GM08714 (cell line): ENCODE data around the gene BCL11B.

Experiments used
- H3K4me3 ChIP-seq: fragments of 200-500 bp; sonication (Bioruptor generic); 2 replicates; pipeline ENCODE4 v1.5.1; 2014; ENCODE audit warnings: mild to moderate bottlenecking, low read length, inconsistent platforms
- ZNF274 ChIP-seq: IDR thresholded peaks from 2 replicates; pipeline ENCODE4 v1.6.1; 2012; ENCODE audit warnings: mild to moderate bottlenecking, low read depth, low read length

The BCL11B gene

DNA sequence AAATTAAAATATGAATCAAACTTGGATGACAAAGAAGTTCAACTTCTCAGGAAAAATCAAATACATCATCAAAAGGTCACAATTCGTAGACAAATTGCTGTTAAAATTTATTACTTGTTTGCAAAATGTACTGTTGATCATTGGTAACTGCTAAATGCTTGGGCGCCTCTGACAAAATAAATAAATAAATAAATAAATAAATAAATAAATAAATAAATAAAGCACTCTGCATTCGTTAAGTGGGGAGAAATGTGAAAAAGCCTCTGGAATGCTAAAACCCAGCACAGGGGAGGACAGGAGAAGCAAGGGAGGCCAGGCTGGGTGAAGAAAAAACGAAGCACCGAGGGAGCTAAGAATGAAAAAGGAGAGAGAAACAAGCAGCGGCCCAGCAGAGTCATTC lies 115.2 kb downstream of the BCL11B start:
- TF ChIP-seq ZNF274: no peak
- H3K4me3 ChIP-seq: no peak overlapping the region

GRCh38 chr14:99156090-99156425 lies 115.9 kb downstream of the BCL11B start:
- TF ChIP-seq ZNF274: no peak
- H3K4me3 ChIP-seq: no peak overlapping the region

- no peak overlapping the region for H3K4me3 ChIP-seq
- TF ChIP-seq ZNF274: no peak
Measured at GRCh38 chr14:99155173-99156089, 116.6 kb downstream of the BCL11B start.

GRCh38 chr14:99150236-99150635 lies 121.8 kb downstream of the BCL11B start:
- TF ChIP-seq ZNF274: no peak
- H3K4me3 ChIP-seq: no peak overlapping the region

- no peak overlapping the region for H3K4me3 ChIP-seq
- no peak for TF ChIP-seq ZNF274
Measured at GRCh38 chr14:99148861-99149610, 123.0 kb downstream of the BCL11B start.

DNA sequence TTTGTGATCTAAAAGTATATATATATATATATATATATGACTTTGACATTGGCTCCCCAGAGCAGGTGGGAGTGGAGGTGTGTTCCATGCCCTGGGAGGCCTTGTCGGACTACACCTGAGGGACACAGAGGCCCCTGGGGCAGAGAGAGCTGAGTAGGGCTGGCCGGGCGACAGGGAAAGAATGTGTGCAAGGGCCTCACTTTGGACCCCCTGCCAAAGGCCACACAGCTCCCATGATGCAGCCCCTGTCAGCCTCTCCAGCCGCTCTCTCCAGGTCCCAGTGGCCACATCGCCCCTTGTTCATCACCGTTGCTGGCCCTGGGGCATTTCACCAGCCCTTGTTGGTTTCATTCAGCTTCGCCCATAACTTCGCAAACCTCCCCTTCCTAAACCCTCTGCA lies 123.9 kb downstream of the BCL11B start:
- no peak overlapping the region for H3K4me3 ChIP-seq
- TF ChIP-seq ZNF274: no peak

GRCh38 chr14:99147366-99147740 lies 124.6 kb downstream of the BCL11B start:
- H3K4me3 ChIP-seq: no peak overlapping the region
- TF ChIP-seq ZNF274: no peak

DNA sequence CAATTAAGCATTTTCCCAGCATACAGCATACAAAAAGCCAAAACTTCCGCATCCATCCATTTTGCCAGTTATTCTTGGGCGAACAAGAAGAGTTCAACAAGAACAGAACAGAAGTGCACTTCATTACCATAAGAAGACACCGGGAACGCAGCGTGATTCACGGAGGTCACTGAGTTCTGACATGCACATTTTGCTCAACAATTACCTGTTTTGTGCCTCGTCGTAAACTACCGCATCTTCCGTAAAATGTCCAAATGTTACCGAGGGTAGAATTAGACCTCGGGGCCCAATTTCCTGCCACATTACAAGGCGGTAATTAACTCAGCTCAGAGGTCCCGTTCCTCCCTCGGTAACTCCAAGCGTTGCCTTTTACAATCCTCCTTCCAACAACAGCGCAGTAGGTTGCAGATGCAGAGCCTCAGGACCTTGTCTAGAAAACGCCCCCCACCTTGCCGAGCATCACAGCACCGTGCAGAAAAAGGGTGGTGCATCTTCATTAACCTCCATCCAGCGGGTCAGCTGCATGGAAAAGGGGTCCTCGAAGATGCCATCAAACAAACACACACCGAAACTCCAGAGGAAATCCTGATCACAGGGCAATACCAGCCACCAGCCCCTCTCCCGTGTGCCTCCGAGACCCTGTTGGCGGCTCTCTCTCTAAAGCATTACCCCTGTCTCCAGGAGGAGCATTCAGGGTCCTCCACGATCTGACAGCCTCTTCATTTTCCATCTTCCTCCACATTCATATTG lies 125.2 kb downstream of the BCL11B start:
- no peak overlapping the region for H3K4me3 ChIP-seq
- TF ChIP-seq ZNF274: no peak

DNA sequence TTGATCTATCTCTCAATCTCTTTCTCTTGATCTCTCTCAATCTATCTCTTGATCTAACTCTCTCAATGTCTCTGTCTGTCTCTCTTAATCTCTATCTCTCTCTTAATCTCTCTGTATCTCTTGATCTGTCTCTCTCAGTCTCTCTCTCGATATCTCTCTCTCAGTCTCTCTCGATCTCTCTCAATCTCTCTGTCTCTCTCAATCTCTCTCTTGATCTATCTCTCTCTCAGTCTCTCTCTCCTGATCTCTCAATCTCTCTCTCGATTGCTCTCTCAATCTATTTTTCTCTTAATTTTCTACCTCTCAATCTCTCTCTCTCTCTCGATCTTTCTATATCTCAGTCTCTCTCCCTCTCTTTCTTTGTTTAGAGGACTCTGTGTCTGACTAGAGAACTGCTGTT lies 126.7 kb downstream of the BCL11B start:
- no peak overlapping the region for H3K4me3 ChIP-seq
- no peak for TF ChIP-seq ZNF274

DNA sequence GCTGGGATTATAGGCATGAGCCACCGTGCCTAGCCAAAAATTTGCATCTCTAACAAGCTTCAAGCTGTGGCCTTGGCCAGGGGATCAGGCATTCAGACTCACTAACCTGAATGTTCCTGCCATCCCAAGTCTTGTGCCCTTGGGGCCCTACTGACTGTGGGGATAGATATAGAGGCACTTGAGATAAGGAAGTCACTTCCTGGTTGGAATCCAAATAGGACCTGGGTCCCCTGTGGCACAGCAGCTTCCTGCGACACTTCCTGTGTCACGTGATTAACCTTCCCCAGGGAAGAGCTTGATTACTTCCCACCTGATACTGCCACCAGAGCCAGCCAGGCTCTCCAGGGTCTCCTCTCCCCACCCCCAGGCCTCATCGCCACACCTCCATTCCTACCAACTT lies 128.2 kb downstream of the BCL11B start:
- TF ChIP-seq ZNF274: no peak
- H3K4me3 ChIP-seq: no peak overlapping the region

GRCh38 chr14:99143126-99143525 lies 128.9 kb downstream of the BCL11B start:
- TF ChIP-seq ZNF274: no peak

DNA sequence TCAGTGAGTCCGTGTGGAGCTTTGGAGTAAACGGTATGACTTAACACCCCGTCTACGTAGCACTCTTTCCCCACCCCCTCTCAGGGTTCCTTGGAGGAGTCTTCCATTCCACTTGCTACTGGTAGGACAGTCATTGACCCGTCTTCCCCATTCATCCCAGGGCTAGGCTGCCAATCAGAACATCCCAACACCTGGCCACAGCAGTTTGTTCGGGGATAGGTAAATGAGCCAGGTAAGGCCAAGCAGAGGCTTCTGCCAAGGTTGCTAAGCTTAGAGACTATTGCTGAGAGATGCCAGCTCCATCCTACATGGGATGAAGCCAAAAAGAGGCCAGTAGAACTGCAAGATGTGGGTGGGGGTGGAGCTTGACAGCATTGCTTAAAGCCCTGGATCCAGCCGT lies 130.8 kb downstream of the BCL11B start:
- no peak overlapping the region for H3K4me3 ChIP-seq
- no peak for TF ChIP-seq ZNF274

More at GRCh38 chr14:99143126-99143525, 128.9 kb downstream of the BCL11B start:
- no peak overlapping the region for H3K4me3 ChIP-seq

GRCh38 chr14:99138999-99139865 lies 132.8 kb downstream of the BCL11B start:
- no peak overlapping the region for H3K4me3 ChIP-seq
- TF ChIP-seq ZNF274: no peak
